ENCODE data around the gene PMFBP1.

GRCh38 chr16:72124761-72125634, 47.0 kb downstream of the PMFBP1 start:
- TF ChIP-seq, protein P1, sequence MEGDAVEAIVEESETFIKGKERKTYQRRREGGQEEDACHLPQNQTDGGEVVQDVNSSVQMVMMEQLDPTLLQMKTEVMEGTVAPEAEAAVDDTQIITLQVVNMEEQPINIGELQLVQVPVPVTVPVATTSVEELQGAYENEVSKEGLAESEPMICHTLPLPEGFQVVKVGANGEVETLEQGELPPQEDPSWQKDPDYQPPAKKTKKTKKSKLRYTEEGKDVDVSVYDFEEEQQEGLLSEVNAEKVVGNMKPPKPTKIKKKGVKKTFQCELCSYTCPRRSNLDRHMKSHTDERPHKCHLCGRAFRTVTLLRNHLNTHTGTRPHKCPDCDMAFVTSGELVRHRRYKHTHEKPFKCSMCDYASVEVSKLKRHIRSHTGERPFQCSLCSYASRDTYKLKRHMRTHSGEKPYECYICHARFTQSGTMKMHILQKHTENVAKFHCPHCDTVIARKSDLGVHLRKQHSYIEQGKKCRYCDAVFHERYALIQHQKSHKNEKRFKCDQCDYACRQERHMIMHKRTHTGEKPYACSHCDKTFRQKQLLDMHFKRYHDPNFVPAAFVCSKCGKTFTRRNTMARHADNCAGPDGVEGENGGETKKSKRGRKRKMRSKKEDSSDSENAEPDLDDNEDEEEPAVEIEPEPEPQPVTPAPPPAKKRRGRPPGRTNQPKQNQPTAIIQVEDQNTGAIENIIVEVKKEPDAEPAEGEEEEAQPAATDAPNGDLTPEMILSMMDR (IDR thresholded peaks at IDR 0.05) = peak; percentile 57 to 80 (median 74)
- no peak for TF ChIP-seq EP300 (IDR thresholded peaks at IDR 0.05)
- TF ChIP-seq POLR2A (IDR thresholded peaks at IDR 0.05) = no peak
